Neural cell (in vitro differentiated cells): ENCODE results near the gene PEX12. TPM values are rescaled to one million over a fixed set of nuclear protein-coding genes. Genes with fewer than 3 reads are reported as not detected.

Experiments
- H2AFZ ChIP-seq: fragments of 200-600, 300-800 bp; sonication (generic), shearing (Covaris generic); 2 replicates; pipeline ENCODE4 v1.6.0; 2014; ENCODE audit warnings: low read depth, mild to moderate bottlenecking, antibody characterized with exemption, low read length, moderate library complexity
- H3F3A ChIP-seq: fragments of 200-600 bp; shearing (Covaris generic); 2 replicates; pipeline ENCODE4 v1.6.1; 2016; ENCODE audit warnings: mild to moderate bottlenecking, moderate library complexity, mixed read lengths, antibody characterized with exemption, low read length; ENCODE audit not compliant: insufficient read depth, poor library complexity, severe bottlenecking
- H3K27ac ChIP-seq: fragments of 200-600, 300-800 bp; sonication (generic), shearing (Covaris generic); 2 replicates; pipeline ENCODE4 v1.5.1; 2014; ENCODE audit warnings: mild to moderate bottlenecking, low read length, moderate library complexity
- H3K27me3 ChIP-seq: fragments of 300-800, 200-600 bp; sonication (generic), shearing (Covaris generic); 2 replicates; pipeline ENCODE4 v1.6.0; 2014; ENCODE audit warnings: mild to moderate bottlenecking, low read depth, low read length, moderate library complexity; ENCODE audit not compliant: insufficient read depth
- H3K36me3 ChIP-seq: fragments of 300-800, 200-600 bp; sonication (generic), shearing (Covaris generic); 2 replicates; pipeline ENCODE4 v1.5.1; 2014; ENCODE audit warnings: mild to moderate bottlenecking, antibody characterized with exemption, low read length, moderate library complexity; ENCODE audit not compliant: insufficient read depth
- H3K4me2 ChIP-seq: fragments of 300-800, 200-600 bp; sonication (generic), shearing (Covaris generic); 2 replicates; pipeline ENCODE4 v1.6.0; 2014; ENCODE audit warnings: mild to moderate bottlenecking, low read length
- H3K4me3 ChIP-seq: fragments of 300-800, 200-600 bp; sonication (generic), shearing (Covaris generic); 2 replicates; pipeline ENCODE4 v1.5.1; 2014; ENCODE audit warnings: mild to moderate bottlenecking, low read length, moderate library complexity
- H3K79me2 ChIP-seq: fragments of 200-600 bp; shearing (Covaris generic); replicated peaks from 2 replicates; pipeline ENCODE4 v1.6.0; 2014; ENCODE audit warnings: mild to moderate bottlenecking, low read length, moderate library complexity; ENCODE audit not compliant: insufficient read depth
- H3K9ac ChIP-seq: fragments of 300-800, 200-600 bp; sonication (generic), shearing (Covaris generic); 2 replicates; pipeline ENCODE4 v1.6.1; 2016; ENCODE audit warnings: mild to moderate bottlenecking, low read length, mixed read lengths
- H3K9me2 ChIP-seq: fragments of 200-600 bp; shearing (Covaris generic); 2 replicates; pipeline ENCODE4 v1.6.1; 2016; ENCODE audit warnings: mild to moderate bottlenecking, low read length, mixed read lengths; ENCODE audit not compliant: insufficient read depth
- H3K9me3 ChIP-seq: fragments of 200-600, 300-800 bp; sonication (generic), shearing (Covaris generic); 2 replicates; pipeline ENCODE4 v1.6.1; 2016; ENCODE audit warnings: mild to moderate bottlenecking, mixed run types, low read length, moderate library complexity, mixed read lengths
- H4K20me1 ChIP-seq: fragments of 200-600 bp; shearing (Covaris generic); 2 replicates; pipeline ENCODE4 v1.6.1; 2016; ENCODE audit warnings: mild to moderate bottlenecking, mixed run types; ENCODE audit not compliant: insufficient read depth
- EP300 ChIP-seq: fragments of 450-650 bp; conservative IDR thresholded peaks from 2 replicates; pipeline ENCODE4 v1.6.1; 2014; ENCODE audit warnings: antibody characterized with exemption, mild to moderate bottlenecking, moderate library complexity; ENCODE audit not compliant: poor library complexity, severe bottlenecking
- EZH2 ChIP-seq: fragments of 200-600, 300-800 bp; shearing (Covaris generic), sonication (generic); IDR thresholded peaks from 2 replicates; pipeline ENCODE4 v1.6.1; 2014; ENCODE audit warnings: antibody characterized with exemption, low read length, borderline replicate concordance, mild to moderate bottlenecking; ENCODE audit not compliant: insufficient read depth, poor library complexity, severe bottlenecking
- MXI1 ChIP-seq: fragments of 450-650 bp; conservative IDR thresholded peaks from 2 replicates; pipeline ENCODE4 v1.6.1; 2014; ENCODE audit warnings: antibody characterized with exemption, mild to moderate bottlenecking; ENCODE audit not compliant: poor library complexity, severe bottlenecking
- POLR2AphosphoS5 ChIP-seq: IDR thresholded peaks from 2 replicates; pipeline ENCODE4 v1.6.1; 2012
- RAD21 ChIP-seq: fragments of 450-650 bp; conservative IDR thresholded peaks from 2 replicates; pipeline ENCODE4 v1.6.1; 2014; ENCODE audit warnings: antibody characterized with exemption, mild to moderate bottlenecking, moderate library complexity
- SMC3 ChIP-seq: fragments of 450-650 bp; conservative IDR thresholded peaks from 2 replicates; pipeline ENCODE4 v1.6.1; 2014; ENCODE audit warnings: antibody characterized with exemption, mild to moderate bottlenecking, moderate library complexity; ENCODE audit not compliant: poor library complexity
- TAF1 ChIP-seq: IDR thresholded peaks from 2 replicates; pipeline ENCODE4 v1.6.1; 2012; ENCODE audit warnings: low read depth
- polyA plus RNA-seq: library from polyadenylated mRNA; depleted of rRNA; stranded (reverse); fragments of >200 nt; gene quantifications from 2 replicates; pipeline ENCODE4 v1.2.3, GENCODE V29; 2014
- TF ChIP-seq, protein P1 (sequence below): IDR thresholded peaks from 2 replicates; pipeline ENCODE4 v1.6.1; 2012; ENCODE audit warnings: borderline replicate concordance
- TF ChIP-seq, protein P2 (sequence below): fragments of 450-650 bp; IDR thresholded peaks from 2 replicates; pipeline ENCODE4 v1.5.1; 2014; ENCODE audit warnings: antibody characterized with exemption, mild to moderate bottlenecking, moderate library complexity; ENCODE audit not compliant: poor library complexity, severe bottlenecking

The PEX12 gene
- polyA plus RNA-seq, 1 donor from 2014 or later = 3.8 TPM

DNA sequence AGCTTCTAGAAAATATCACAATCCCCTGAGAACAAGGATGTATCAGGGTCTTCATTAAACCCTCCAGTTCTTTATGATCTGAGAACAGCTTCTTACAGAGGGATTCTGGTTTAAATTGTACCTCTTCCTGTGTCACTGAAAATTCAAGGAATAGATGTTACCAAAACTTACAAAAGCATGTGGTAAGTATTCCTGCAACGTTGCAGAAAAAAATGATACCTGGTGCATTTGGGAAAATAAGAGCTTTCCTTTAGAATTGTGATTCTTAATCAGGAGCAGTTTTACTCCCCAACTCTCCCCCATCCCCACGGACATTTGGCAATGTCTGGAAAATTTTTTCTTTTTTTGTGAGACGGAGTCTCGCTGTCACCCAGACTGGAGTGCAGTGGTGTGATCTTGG is 25.1 kb downstream of the PEX12 start (continued):
- TF ChIP-seq EP300 (no peak), SMC3 (no peak)

GRCh38 chr17:35548978-35549377 is 29.4 kb downstream of the PEX12 start:
- H3F3A ChIP-seq = no peaks in the 10 kb centered on the region
- no peaks in the 10 kb centered on the region for H3K79me2 ChIP-seq
- no peaks in the 10 kb centered on the region for H3K9me2 ChIP-seq
- H3K9ac ChIP-seq = no peak overlapping the region
- no peaks in the 10 kb centered on the region for H3K36me3 ChIP-seq
- no peaks in the 10 kb centered on the region for H3K9me3 ChIP-seq
- no peaks in the 10 kb centered on the region for H4K20me1 ChIP-seq
- no peak overlapping the region for H2AFZ ChIP-seq
- H3K27me3 ChIP-seq = no peaks in the 10 kb centered on the region
- H3K4me3 ChIP-seq = no peak overlapping the region
- H3K27ac ChIP-seq = no peak overlapping the region
- H3K4me2 ChIP-seq = no peak overlapping the region
- TF ChIP-seq MXI1 (no peak), EP300 (no peak), EZH2 (no peak), TAF1 (no peak), POLR2AphosphoS5 (no peak), RAD21 (no peak), SMC3 (no peak)
- TF ChIP-seq, protein P1, sequence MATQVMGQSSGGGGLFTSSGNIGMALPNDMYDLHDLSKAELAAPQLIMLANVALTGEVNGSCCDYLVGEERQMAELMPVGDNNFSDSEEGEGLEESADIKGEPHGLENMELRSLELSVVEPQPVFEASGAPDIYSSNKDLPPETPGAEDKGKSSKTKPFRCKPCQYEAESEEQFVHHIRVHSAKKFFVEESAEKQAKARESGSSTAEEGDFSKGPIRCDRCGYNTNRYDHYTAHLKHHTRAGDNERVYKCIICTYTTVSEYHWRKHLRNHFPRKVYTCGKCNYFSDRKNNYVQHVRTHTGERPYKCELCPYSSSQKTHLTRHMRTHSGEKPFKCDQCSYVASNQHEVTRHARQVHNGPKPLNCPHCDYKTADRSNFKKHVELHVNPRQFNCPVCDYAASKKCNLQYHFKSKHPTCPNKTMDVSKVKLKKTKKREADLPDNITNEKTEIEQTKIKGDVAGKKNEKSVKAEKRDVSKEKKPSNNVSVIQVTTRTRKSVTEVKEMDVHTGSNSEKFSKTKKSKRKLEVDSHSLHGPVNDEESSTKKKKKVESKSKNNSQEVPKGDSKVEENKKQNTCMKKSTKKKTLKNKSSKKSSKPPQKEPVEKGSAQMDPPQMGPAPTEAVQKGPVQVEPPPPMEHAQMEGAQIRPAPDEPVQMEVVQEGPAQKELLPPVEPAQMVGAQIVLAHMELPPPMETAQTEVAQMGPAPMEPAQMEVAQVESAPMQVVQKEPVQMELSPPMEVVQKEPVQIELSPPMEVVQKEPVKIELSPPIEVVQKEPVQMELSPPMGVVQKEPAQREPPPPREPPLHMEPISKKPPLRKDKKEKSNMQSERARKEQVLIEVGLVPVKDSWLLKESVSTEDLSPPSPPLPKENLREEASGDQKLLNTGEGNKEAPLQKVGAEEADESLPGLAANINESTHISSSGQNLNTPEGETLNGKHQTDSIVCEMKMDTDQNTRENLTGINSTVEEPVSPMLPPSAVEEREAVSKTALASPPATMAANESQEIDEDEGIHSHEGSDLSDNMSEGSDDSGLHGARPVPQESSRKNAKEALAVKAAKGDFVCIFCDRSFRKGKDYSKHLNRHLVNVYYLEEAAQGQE = no peak
- TF ChIP-seq, protein P2, sequence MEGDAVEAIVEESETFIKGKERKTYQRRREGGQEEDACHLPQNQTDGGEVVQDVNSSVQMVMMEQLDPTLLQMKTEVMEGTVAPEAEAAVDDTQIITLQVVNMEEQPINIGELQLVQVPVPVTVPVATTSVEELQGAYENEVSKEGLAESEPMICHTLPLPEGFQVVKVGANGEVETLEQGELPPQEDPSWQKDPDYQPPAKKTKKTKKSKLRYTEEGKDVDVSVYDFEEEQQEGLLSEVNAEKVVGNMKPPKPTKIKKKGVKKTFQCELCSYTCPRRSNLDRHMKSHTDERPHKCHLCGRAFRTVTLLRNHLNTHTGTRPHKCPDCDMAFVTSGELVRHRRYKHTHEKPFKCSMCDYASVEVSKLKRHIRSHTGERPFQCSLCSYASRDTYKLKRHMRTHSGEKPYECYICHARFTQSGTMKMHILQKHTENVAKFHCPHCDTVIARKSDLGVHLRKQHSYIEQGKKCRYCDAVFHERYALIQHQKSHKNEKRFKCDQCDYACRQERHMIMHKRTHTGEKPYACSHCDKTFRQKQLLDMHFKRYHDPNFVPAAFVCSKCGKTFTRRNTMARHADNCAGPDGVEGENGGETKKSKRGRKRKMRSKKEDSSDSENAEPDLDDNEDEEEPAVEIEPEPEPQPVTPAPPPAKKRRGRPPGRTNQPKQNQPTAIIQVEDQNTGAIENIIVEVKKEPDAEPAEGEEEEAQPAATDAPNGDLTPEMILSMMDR = no peak

GRCh38 chr17:35548208-35548810 is 30.1 kb downstream of the PEX12 start:
- no peak overlapping the region for H2AFZ ChIP-seq
- no peaks in the 10 kb centered on the region for H3K79me2 ChIP-seq
- H3K9ac ChIP-seq = no peak overlapping the region
- no peak overlapping the region for H3K27ac ChIP-seq
- H3K27me3 ChIP-seq = no peaks in the 10 kb centered on the region
- no peak overlapping the region for H3K4me3 ChIP-seq
- no peaks in the 10 kb centered on the region for H3F3A ChIP-seq
- H3K4me2 ChIP-seq = no peak overlapping the region
- no peaks in the 10 kb centered on the region for H3K9me2 ChIP-seq
- TF ChIP-seq MXI1 (no peak), RAD21 (no peak), POLR2AphosphoS5 (no peak), EP300 (no peak)
- TF ChIP-seq, protein P1 = no peak
- no peaks in the 10 kb centered on the region for H4K20me1 ChIP-seq
- H3K36me3 ChIP-seq = no peaks in the 10 kb centered on the region
- H3K9me3 ChIP-seq = no peaks in the 10 kb centered on the region
